ENCODE results near the gene STRAP.
"Not testable (repeated sequence)": the region's sequence is repeated elsewhere in the genome, so short reads cannot be mapped to it uniquely, and the experiment has no call there.

STRAP gene

GRCh38 chr12:15874556-15875145, 7.5 kb upstream of the STRAP start:
- DNase-seq, result not testable (repeated sequence)

- DNase-seq, result no peak
Measured at GRCh38 chr12:15875863-15876262, 6.3 kb upstream of the STRAP start.

- no peak for DNase-seq
Measured at GRCh38 chr12:15879413-15879812, 2.8 kb upstream of the STRAP start.

- DNase-seq, result no peak
Measured at GRCh38 chr12:15880721-15881120, 1.5 kb upstream of the STRAP start.

GRCh38 chr12:15883536-15883935, 1.3 kb downstream of the STRAP start:
- no peak for DNase-seq

- no peak for DNase-seq
Measured at GRCh38 chr12:15886372-15887042, 4.3 kb downstream of the STRAP start.

- no peak for DNase-seq
Measured at GRCh38 chr12:15887043-15887817, 5.0 kb downstream of the STRAP start.

GRCh38 chr12:15892645-15893259, 10.6 kb downstream of the STRAP start:
- no peak for DNase-seq

GRCh38 chr12:15893260-15893659, 11.1 kb downstream of the STRAP start:
- no peak for DNase-seq

- DNase-seq, result no peak
Measured at GRCh38 chr12:15896867-15897266, 14.7 kb downstream of the STRAP start.

- DNase-seq, result no peak
Measured at GRCh38 chr12:15897433-15897832, 15.2 kb downstream of the STRAP start.

GRCh38 chr12:15899282-15899870, 17.2 kb downstream of the STRAP start:
- peak; percentile 15 for DNase-seq

- DNase-seq, result no peak
Measured at GRCh38 chr12:15904378-15904920, 22.3 kb downstream of the STRAP start.

GRCh38 chr12:15910468-15910863, 28.3 kb downstream of the STRAP start:
- DNase-seq, result no peak

- DNase-seq, result peak; percentile 74
Measured at GRCh38 chr12:15910864-15911721, 28.9 kb downstream of the STRAP start, which contains the start of gene DERA. Gene DERA (plus strand): TSS chr12:15911332. CDS start chr12:15911384, 52 bp downstream.

- DNase-seq, result not testable (repeated sequence)
Measured at GRCh38 chr12:15911931-15912330, 29.7 kb downstream of the STRAP start.

GRCh38 chr12:15914131-15914530, 31.9 kb downstream of the STRAP start:
- DNase-seq, result not testable (repeated sequence)

- DNase-seq, result no peak
Measured at GRCh38 chr12:15918066-15918465, 35.9 kb downstream of the STRAP start.

GRCh38 chr12:15919418-15919817, 37.2 kb downstream of the STRAP start:
- no peak for DNase-seq

- DNase-seq, result no peak
Measured at GRCh38 chr12:15924956-15925355, 42.8 kb downstream of the STRAP start.

- no peak for DNase-seq
Measured at GRCh38 chr12:15928346-15928745, 46.2 kb downstream of the STRAP start.

Data from CD4-positive, alpha-beta T cell treated with Interleukin-6 for 4 hours (primary cell).